Right atrium auricular region (tissue), 2 donors: ENCODE measurements around the gene NT5C. TPM values are rescaled to one million over a fixed set of nuclear protein-coding genes. Genes with fewer than 3 reads are reported as not detected.

ENCODE experiments used
- DNase-seq: peaks from one replicate; pipeline ENCODE4 v3.0.0-alpha.2; 2019; ENCODE audit warnings: low spot score
- H3K27ac ChIP-seq, 2 donors: fragments of 200-600 bp; sonication (generic); 1 replicate in 1 of 2; 2 replicates in 1 of 2; pipeline ENCODE4 v1.5.1; 2016 to 2019
- H3K27me3 ChIP-seq, 2 donors: fragments of 200-600 bp; sonication (generic); one replicate each; pipeline versions ENCODE4 v1.5.1 to v1.6.0; 2017 to 2019
- H3K36me3 ChIP-seq: fragments of 200-600 bp; sonication (generic); one replicate; pipeline ENCODE4 v1.5.1; 2016
- H3K4me1 ChIP-seq, 2 donors: fragments of 200-600 bp; sonication (generic); one replicate each; pipeline versions ENCODE4 v1.5.1 to v1.6.0; 2017 to 2019
- H3K4me3 ChIP-seq, 2 donors: fragments of 200-600 bp; sonication (generic); 1 replicate in 1 of 2; 2 replicates in 1 of 2; pipeline ENCODE4 v1.5.1; 2017 to 2019; ENCODE audit warnings: mild to moderate bottlenecking in 1 of 2, moderate library complexity in 1 of 2
- H3K9me3 ChIP-seq, 2 donors: fragments of 200-600 bp; sonication (generic); one replicate each; pipeline ENCODE4 v1.5.1; 2019
- total RNA-seq, 2 donors: library from RNA; depleted of rRNA; stranded (reverse); fragments of >200 nt; gene quantifications; one replicate each; pipeline ENCODE4 v1.1.0, GENCODE V29; 2016
- TF ChIP-seq, protein P1 (sequence below), 2 donors: fragments of 200-600 bp; sonication (generic); IDR thresholded peaks; one replicate each; pipeline ENCODE4 v1.5.1; 2019; ENCODE audit warnings: antibody characterized with exemption in 2 of 2

Gene NT5C
- total RNA-seq, 2 donors from 2014 or later: 41.4 to 77.5 TPM

DNA sequence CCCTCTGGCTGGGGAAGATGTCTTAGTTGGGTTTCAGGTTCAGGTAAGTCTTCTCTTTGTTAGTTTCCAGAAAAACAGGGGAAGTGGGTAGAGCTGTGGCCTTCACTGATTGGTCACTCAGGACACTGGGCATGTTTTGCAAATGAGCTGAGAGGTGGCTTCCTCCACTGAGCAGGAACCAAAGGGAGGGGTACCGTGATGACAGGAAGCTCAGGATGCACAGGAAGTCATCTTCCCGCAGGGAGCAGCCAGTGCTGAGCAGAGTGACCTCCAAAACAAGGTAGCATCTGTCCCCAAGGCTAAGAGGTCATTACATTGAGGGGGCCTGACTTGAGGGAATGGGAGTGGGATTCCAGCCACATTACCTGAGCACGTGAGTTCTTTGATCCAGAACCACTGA lies 5.6 kb downstream of the NT5C start:
- Histone ChIP-seq H3K27ac (no peak overlapping the region), H3K4me3 (no peak overlapping the region), H3K36me3 (peaks cover 9% of the 10 kb centered on the region), H3K4me1 (peaks cover 0 to 27% of the 10 kb centered on the region in 2 donors), H3K27me3 (no peaks in the 10 kb centered on the region), H3K9me3 (no peaks in the 10 kb centered on the region)
- TF ChIP-seq, protein P1, sequence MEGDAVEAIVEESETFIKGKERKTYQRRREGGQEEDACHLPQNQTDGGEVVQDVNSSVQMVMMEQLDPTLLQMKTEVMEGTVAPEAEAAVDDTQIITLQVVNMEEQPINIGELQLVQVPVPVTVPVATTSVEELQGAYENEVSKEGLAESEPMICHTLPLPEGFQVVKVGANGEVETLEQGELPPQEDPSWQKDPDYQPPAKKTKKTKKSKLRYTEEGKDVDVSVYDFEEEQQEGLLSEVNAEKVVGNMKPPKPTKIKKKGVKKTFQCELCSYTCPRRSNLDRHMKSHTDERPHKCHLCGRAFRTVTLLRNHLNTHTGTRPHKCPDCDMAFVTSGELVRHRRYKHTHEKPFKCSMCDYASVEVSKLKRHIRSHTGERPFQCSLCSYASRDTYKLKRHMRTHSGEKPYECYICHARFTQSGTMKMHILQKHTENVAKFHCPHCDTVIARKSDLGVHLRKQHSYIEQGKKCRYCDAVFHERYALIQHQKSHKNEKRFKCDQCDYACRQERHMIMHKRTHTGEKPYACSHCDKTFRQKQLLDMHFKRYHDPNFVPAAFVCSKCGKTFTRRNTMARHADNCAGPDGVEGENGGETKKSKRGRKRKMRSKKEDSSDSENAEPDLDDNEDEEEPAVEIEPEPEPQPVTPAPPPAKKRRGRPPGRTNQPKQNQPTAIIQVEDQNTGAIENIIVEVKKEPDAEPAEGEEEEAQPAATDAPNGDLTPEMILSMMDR (IDR thresholded peaks at IDR 0.05): no peak
- no peak for DNase-seq

DNA sequence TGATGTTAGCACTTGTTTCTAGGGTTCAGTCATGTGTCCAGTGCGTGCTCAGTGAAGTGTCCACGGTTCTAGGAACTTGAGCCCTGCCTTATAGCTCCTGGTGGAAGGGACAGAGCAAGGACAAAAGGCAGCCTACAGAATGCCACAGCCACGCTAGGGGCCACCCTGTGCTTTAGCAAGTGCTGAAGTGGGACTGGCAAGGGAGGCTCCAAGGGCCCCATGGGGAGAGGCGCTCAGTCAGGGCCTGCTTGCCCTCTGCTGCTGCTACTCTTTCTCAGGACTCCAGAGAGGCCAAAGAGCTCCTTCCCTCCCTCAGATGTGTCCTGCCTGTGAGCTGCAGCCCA lies 6.8 kb downstream of the NT5C start:
- Histone ChIP-seq H3K4me3 (no peak overlapping the region), H3K27ac (peak overlapping the region; percentile 50 to 60), H3K36me3 (peaks cover 6% of the 10 kb centered on the region), H3K9me3 (no peaks in the 10 kb centered on the region), H3K27me3 (no peaks in the 10 kb centered on the region), H3K4me1 (peaks cover 0 to 16% of the 10 kb centered on the region in 2 donors)
- no peak for DNase-seq
- TF ChIP-seq, protein P1 (IDR thresholded peaks at IDR 0.05): no peak

DNA sequence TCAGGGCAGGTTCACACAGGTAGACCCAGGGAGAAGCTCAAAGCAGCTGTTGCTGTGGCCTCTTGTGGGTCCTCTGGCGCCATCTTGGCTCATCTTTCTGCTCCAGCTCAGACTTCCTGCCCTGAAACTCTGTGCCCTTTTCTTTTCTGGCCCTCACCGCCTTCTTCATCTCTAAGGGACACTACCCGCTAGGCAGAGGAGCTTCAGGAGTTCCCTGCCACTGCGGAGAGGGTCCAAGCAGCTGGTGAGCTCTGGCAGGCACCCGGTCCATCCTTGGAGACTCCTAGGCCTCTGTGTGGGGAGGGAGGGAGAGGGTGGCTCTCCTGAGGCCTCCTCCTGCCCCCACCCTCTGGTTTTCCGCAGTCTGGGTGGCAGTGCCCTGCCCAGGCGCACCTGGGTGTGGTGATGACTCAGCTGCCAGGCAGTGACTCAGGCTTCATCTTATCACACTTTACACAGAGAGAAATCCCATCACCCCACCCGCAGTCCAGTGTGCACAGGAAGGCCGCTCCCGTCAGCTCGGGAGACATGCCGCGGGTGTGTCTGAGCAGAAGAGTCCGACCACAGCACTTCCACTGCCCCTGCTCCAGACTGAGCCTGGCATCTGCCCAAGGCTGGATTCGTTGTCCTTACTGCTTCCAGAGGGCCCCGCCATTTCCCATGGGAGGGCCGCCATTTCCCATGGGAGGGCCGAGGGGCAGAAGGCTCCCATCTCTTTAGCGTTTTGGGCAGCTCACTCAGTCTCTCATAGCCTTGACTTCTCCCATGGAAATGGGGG lies 7.3 kb downstream of the NT5C start:
- Histone ChIP-seq H3K27me3 (no peaks in the 10 kb centered on the region), H3K4me3 (no peak overlapping the region), H3K36me3 (peaks cover 3% of the 10 kb centered on the region), H3K4me1 (peaks cover 0 to 16% of the 10 kb centered on the region in 2 donors), H3K27ac (peak overlapping the region; percentile 50 to 60), H3K9me3 (no peaks in the 10 kb centered on the region)
- TF ChIP-seq, protein P1 (IDR thresholded peaks at IDR 0.05): no peak
- DNase-seq: peak; percentile 78

DNA sequence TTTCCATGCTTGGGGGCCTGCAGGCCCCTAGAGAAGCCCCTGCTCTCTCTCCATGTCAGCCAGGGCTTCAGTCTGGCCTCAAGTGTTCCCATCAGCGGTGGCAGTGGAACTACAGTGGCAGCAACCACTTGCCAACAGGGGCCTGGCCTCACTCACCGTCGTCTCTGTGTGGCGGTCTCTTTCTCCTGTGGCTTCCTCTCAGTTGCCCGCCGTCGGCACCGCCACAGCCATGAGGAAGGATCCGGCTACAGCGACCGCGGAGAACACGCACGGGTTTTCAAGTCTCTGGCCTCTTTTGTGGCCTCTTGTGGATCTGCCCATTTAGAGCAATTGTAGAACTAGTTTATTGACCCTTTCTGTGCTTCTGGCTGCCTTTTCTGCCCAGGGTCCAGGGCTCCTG lies 13.2 kb downstream of the NT5C start:
- no peak for DNase-seq
- TF ChIP-seq, protein P1 (IDR thresholded peaks at IDR 0.05): no peak
- no peaks in the 10 kb centered on the region for H3K9me3 ChIP-seq

DNA sequence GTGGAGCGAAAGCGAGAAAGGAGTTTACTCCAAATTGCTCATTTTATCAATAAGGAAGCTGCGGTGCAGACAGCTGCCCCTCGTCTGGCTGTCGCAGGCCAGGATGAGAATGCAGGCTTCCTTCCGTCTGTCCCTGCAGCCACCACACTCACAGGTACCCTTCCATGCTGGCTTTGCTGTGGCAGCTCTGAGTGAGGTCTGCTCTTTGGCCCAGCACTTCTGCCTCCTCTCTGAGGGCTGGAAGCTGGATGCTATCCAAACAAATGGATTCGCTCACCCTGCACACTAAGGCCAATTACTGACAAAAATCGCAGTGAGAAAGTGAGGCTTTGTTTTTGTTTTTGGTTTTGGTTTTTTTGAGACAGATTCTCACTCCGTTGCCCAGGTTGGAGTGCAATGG lies 14.8 kb downstream of the NT5C start:
- no peak overlapping the region for H3K27ac ChIP-seq
- H3K36me3 ChIP-seq: peaks cover 3% of the 10 kb centered on the region
- no peak for DNase-seq
- H3K27me3 ChIP-seq: no peaks in the 10 kb centered on the region
- H3K4me1 ChIP-seq: peaks cover 0 to 32% of the 10 kb centered on the region in 2 donors
- TF ChIP-seq, protein P1 (IDR thresholded peaks at IDR 0.05): no peak
- no peak overlapping the region for H3K4me3 ChIP-seq
- H3K9me3 ChIP-seq: no peaks in the 10 kb centered on the region

More for the DNA sequence above, 13.2 kb downstream of the NT5C start:
- Histone ChIP-seq H3K36me3 (peaks cover 3% of the 10 kb centered on the region), H3K4me1 (peaks cover 0 to 28% of the 10 kb centered on the region in 2 donors), H3K27ac (no peak overlapping the region), H3K27me3 (no peaks in the 10 kb centered on the region), H3K4me3 (no peak overlapping the region)

DNA sequence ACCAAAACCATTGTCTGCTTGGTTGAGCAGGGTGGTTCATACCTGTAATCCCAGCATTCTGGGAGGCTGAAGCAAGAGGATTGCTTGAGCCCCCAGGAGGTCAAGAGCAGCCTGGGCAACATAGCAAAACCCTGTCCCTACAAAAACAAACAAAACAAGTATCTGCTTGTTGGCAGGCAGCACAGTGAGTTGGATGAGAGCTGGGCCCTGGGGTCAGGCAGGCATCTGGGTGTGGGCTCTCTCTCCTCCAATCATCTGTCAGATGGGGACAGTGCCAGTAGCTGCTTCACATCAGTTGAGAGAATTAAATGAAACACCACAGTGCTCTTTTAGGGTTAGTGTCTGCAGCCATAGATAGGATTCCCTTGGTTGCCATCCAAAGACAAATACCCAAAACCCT lies 16.0 kb downstream of the NT5C start:
- Histone ChIP-seq H3K4me3 (no peak overlapping the region), H3K36me3 (no peaks in the 10 kb centered on the region), H3K9me3 (no peaks in the 10 kb centered on the region), H3K27ac (no peak overlapping the region), H3K4me1 (peaks cover 0 to 44% of the 10 kb centered on the region in 2 donors), H3K27me3 (no peaks in the 10 kb centered on the region)
- DNase-seq: no peak
- TF ChIP-seq, protein P1 (IDR thresholded peaks at IDR 0.05): no peak
